Skeletal muscle satellite cell (primary cell): ENCODE data around the gene CTNNA2.

ENCODE experiments used
- H3K27me3 ChIP-seq: 2 replicates; pipeline ENCODE4 v1.7.0; 2013; ENCODE audit warnings: low read length; ENCODE audit not compliant: control insufficient read depth, insufficient read depth
- H3K36me3 ChIP-seq: 2 replicates; pipeline ENCODE4 v1.7.0; 2013; ENCODE audit warnings: mild to moderate bottlenecking, control low read depth, low read length; ENCODE audit not compliant: insufficient read depth
- H3K4me1 ChIP-seq: 2 replicates; pipeline ENCODE4 v1.7.0; 2013; ENCODE audit warnings: low read length; ENCODE audit not compliant: control insufficient read depth, insufficient read depth
- H3K4me2 ChIP-seq: 2 replicates; pipeline ENCODE4 v1.7.0; 2013; ENCODE audit warnings: mild to moderate bottlenecking, low read length
- H3K4me3 ChIP-seq: 2 replicates; pipeline ENCODE4 v1.7.0; 2013; ENCODE audit warnings: low read length
- H3K9ac ChIP-seq: 2 replicates; pipeline ENCODE4 v1.7.0; 2013; ENCODE audit warnings: mild to moderate bottlenecking, low read depth, low read length, moderate library complexity
- H3K9me3 ChIP-seq: replicated peaks from 2 replicates; pipeline ENCODE4 v1.7.0; 2013; ENCODE audit warnings: mild to moderate bottlenecking, control low read depth, low read length

Gene CTNNA2

GRCh38 chr2:80302001-80302313, 789.1 kb downstream of the CTNNA2 start:
- no peak overlapping the region for H3K9ac ChIP-seq
- no peak overlapping the region for H3K4me2 ChIP-seq
- no peaks in the 10 kb centered on the region for H3K9me3 ChIP-seq
- H3K27me3 ChIP-seq: peaks cover 52% of the 10 kb centered on the region
- no peaks in the 10 kb centered on the region for H3K36me3 ChIP-seq
- H3K4me1 ChIP-seq: no peaks in the 10 kb centered on the region
- H3K4me3 ChIP-seq: no peak overlapping the region

- H3K4me1 ChIP-seq: no peaks in the 10 kb centered on the region
- H3K9me3 ChIP-seq: no peaks in the 10 kb centered on the region
- H3K4me2 ChIP-seq: no peak overlapping the region
- no peak overlapping the region for H3K4me3 ChIP-seq
- H3K36me3 ChIP-seq: no peaks in the 10 kb centered on the region
- H3K27me3 ChIP-seq: peaks cover 52% of the 10 kb centered on the region
- no peak overlapping the region for H3K9ac ChIP-seq
Observed at GRCh38 chr2:80302314-80303005, 789.6 kb downstream of the CTNNA2 start.

DNA sequence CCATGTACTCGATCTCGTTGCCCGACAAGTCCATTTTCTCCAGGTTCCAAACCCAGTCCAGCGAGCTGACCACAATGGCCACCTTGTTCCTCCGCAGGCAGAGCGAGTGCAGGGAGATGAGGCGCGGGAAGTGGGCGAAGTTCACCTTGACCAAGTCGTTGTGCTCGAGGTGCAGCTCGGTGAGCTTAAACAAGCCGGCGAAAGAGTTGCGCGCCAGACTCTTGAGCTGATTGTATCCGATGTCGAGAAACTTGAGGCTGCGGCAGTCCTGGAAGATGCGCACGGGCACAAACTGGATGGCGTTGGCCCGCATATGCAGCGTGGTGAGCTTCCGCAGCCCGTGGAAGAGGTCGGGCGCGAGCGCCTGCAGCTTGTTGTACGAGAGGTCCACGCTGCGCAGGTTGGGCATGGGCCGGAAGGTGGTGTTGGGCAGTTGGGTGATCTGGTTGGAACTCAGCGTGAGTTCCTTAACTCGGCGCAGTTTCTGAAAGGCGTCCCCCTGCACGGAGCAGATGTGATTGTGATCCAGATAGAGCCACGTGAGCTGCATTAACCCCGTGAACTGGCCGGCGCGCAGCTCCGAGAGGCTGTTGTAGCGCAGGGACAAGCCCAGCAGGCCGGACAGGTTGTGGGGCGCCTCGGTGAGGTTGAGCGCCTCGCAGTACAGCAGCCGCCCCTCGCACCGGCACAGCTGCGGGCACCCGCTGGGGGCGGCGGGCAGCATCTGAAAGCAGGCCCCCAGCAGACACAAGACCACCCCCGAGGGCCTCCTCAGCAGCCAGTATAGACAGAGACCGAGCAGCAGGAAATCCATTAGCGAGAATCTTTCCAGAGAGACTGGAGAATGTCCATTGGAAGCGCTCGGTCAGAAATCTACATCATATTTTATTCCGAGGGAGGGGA, 790.4 kb downstream of the CTNNA2 start:
- no peak overlapping the region for H3K4me3 ChIP-seq
- peaks cover 52% of the 10 kb centered on the region for H3K27me3 ChIP-seq
- H3K9me3 ChIP-seq: no peaks in the 10 kb centered on the region
- H3K4me2 ChIP-seq: no peak overlapping the region
- no peaks in the 10 kb centered on the region for H3K4me1 ChIP-seq
- H3K36me3 ChIP-seq: no peaks in the 10 kb centered on the region
- H3K9ac ChIP-seq: no peak overlapping the region

DNA sequence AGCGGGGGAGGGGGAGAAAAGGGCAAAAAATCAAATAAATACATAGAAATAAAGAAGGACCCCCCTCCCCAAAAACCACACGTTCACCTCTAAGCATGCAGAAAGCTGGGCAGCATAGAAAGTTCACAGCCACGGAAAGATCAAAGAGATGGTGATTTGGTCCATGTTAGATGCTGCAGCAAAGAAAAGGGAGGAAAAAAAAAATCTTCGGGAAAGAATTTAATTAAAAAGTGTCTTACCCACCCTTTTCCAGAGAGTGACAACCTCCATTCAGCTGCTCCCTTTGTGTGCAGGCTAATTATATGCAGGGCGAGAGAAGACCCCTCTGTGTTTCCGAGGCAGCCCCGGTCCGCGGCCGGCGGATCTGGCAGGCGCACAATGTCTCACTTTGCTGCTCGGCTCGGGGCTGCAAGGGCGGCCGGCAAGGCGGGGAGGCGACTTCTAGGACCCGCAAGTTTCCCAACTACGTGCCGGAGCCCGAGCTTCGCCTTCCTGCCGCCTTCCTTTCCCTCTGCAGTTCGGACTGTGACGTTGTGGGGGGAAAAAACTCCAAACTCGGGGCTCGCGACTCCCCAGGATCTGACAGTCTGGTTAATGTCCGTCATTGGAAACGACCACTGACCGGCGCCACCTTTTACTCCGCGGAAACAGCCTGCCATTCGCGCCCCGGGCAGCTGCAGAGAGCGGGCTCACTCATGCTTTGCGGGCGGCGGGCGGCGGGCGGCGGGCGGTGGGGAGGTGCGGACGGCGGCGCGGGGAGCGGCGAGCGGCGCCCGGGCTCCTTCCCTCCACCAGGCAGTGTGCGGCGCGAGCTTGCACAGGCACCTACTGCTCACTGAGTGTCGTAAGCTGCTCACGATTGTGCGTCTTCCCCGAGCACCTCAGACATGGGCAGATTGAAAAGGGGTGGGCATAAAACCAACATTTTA, 791.3 kb downstream of the CTNNA2 start, which contains the start of gene LRRTM1:
LRRTM1 (minus strand) TSS at position 844 of the 929 bp plus-strand sequence. CDS start 933 bp downstream, outside the sequence.
- Histone ChIP-seq H3K9ac (no peak within 1 kb of the TSS), H3K27me3 (peaks cover 52% of the 10 kb centered on the region)

DNA sequence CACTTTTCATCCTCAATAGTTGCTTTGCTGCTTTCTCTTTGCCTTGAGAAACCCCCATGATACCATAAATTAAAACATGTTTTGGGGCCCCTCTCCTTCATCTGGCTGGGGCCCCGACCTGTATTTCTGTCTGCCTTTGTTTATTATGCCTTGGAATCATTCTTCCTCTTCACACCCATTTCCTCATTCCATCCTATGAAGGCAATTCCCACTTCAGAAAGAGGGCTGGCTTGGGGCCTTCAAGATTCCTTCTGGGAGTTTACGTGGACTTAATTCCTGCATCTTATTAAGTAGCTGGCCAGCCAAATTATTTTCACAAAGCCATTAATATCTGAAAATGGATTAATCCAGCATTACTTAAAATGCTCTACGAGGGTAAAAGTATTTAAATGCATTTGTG, 798.5 kb downstream of the CTNNA2 start:
- Histone ChIP-seq H3K4me1 (no peaks in the 10 kb centered on the region), H3K4me3 (no peak overlapping the region), H3K27me3 (no peaks in the 10 kb centered on the region), H3K9ac (no peak overlapping the region), H3K9me3 (no peaks in the 10 kb centered on the region), H3K36me3 (no peaks in the 10 kb centered on the region), H3K4me2 (no peak overlapping the region)

More for the DNA sequence above, 791.3 kb downstream of the CTNNA2 start, which contains the start of gene LRRTM1:
- no peaks in the 10 kb centered on the region for H3K4me1 ChIP-seq
- H3K4me2 ChIP-seq: peak within 1 kb of the TSS; percentile 33
- no peaks in the 10 kb centered on the region for H3K9me3 ChIP-seq
- H3K4me3 ChIP-seq: peak within 1 kb of the TSS; percentile 24
- no peaks in the 10 kb centered on the region for H3K36me3 ChIP-seq

DNA sequence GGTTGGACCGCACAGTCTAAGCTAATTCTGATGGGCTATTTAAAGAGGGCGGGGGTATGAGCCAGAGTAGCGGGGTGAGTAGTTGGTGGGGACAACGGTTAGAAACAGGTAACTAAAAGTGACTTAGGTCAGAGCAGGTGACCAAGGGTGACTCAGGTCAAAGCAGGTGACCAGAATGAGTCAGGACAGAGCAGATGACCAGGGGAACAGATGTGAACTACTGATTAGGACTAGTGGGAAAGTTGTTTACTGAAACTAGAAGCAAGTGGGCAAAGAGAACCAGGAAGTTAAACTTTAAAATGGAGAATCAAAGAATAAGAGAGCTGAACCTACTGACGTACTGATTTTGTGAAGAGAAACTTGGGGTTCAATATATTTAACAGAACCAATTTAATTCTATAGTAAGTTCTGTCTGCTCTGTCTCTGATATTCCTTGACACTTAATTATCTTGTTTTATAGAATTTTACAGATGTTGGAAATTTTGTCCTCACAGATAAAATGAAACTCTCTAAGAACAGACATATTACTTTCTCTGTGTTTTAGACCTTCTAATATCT, 799.5 kb downstream of the CTNNA2 start:
- H3K9me3 ChIP-seq: no peaks in the 10 kb centered on the region
- H3K4me1 ChIP-seq: no peaks in the 10 kb centered on the region
- no peak overlapping the region for H3K4me3 ChIP-seq
- H3K9ac ChIP-seq: no peak overlapping the region
- no peak overlapping the region for H3K4me2 ChIP-seq
- H3K27me3 ChIP-seq: no peaks in the 10 kb centered on the region
- no peaks in the 10 kb centered on the region for H3K36me3 ChIP-seq

GRCh38 chr2:80322311-80322920, 809.6 kb downstream of the CTNNA2 start:
- Histone ChIP-seq H3K9me3 (no peaks in the 10 kb centered on the region), H3K4me3 (no peak overlapping the region), H3K4me2 (no peak overlapping the region), H3K27me3 (peaks cover 37% of the 10 kb centered on the region), H3K9ac (no peak overlapping the region), H3K36me3 (no peaks in the 10 kb centered on the region), H3K4me1 (no peaks in the 10 kb centered on the region)

DNA sequence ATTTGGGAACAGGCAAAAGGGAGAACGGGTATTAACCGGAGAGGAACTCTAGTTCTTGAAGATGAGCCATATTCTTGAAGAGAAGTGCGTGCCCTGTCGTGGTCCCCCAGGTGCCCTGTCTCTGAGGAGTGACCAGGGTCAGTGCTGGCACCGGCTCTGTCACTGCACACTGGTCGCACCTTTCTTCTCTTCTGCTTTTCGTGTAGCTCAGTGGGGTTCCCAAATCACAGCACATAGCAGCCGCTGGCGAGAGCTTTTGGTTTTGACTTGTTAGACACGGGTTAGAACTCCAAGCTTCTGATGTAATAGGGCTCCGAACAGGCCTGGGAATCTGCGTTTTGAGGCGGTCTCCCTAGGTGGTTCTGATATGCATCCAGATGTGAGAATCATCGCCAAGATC, 810.1 kb downstream of the CTNNA2 start:
- H3K4me2 ChIP-seq: no peak overlapping the region
- no peak overlapping the region for H3K4me3 ChIP-seq
- no peaks in the 10 kb centered on the region for H3K36me3 ChIP-seq
- peaks cover 37% of the 10 kb centered on the region for H3K27me3 ChIP-seq
- no peak overlapping the region for H3K9ac ChIP-seq
- no peaks in the 10 kb centered on the region for H3K4me1 ChIP-seq
- no peaks in the 10 kb centered on the region for H3K9me3 ChIP-seq

DNA sequence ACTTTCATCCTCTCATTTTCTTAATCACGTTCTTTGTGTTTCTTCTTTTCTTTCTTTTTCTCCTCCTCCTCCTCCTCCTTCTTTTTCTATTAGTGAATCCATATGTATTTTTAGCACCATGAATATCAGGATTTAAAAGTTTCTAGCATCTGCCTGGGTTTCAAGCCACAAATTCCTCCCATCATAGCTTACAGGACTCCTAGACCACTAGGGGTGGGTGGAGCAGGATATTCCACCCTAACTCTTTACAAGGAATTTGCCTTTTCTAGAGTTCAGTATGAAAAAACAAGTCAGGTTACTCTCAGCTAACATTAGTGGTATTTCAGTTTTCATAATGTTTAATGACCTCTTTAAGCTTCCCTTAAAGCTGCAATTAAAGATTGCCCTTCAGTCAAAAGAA, 810.8 kb downstream of the CTNNA2 start:
- Histone ChIP-seq H3K9me3 (no peaks in the 10 kb centered on the region), H3K9ac (no peak overlapping the region), H3K4me1 (no peaks in the 10 kb centered on the region), H3K27me3 (peaks cover 37% of the 10 kb centered on the region), H3K36me3 (no peaks in the 10 kb centered on the region), H3K4me2 (no peak overlapping the region), H3K4me3 (no peak overlapping the region)

- Histone ChIP-seq H3K9me3 (no peaks in the 10 kb centered on the region), H3K36me3 (no peaks in the 10 kb centered on the region), H3K9ac (no peak overlapping the region), H3K27me3 (peaks cover 37% of the 10 kb centered on the region), H3K4me1 (no peaks in the 10 kb centered on the region), H3K4me2 (no peak overlapping the region), H3K4me3 (no peak overlapping the region)
Observed at GRCh38 chr2:80324525-80324924, 811.7 kb downstream of the CTNNA2 start.
